ENCODE measurements around the gene KRTAP10-12. TPM values are rescaled to one million over a fixed set of nuclear protein-coding genes. Genes with fewer than 3 reads are reported as not detected.

KRTAP10-12 gene
- total and polyA plus RNA-seq, 10 of the 15 experiments (the other 5 are each of a cell fraction or from before 2014, with no cell fraction given), result not detected

DNA sequence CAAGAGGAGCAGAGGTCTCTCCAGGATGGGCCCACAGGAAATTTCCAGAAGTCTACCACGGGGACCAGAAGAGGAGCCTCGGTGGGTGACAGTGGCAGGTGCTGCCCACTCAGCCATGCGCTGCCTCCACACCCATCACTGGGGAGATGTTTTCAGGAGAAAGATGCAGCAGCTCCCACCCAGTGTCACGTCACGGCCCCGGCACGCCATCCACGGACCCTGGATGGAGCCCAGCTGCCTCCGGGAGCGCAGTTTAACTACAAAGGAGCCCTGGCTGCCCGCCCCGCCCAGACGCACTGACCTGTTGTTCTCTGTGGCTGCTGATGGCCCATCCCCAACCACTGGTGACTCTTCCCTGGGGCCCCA is 7.6 kb downstream of the KRTAP10-12 start:
- H3K36me3 ChIP-seq (ENCODE audit: control insufficient read depth in 2 of 2, insufficient read depth in 2 of 2, low read length in 1 of 2), result no peaks in the 10 kb centered on the region
- H3K4me2 ChIP-seq (ENCODE audit: control insufficient read depth, insufficient read depth), result no peak overlapping the region
- no peaks in the 10 kb centered on the region for H3K4me1 ChIP-seq (ENCODE audit: control insufficient read depth, insufficient read depth, low read length)
- 37% methylated on average over 12 of the region's 13 CpGs for WGBS (ENCODE audit: insufficient coverage, insufficient replicate concordance, low lambda C conversion rate, missing lambda C conversion rate)
- no peak overlapping the region for H2AFZ ChIP-seq (ENCODE audit: control insufficient read depth, low read depth, low read length)
- BruUV-seq (replicated peaks), result no TSS peak
- TF ChIP-seq PAX5 (IDR thresholded peaks at IDR 0.05; ENCODE audit: borderline replicate concordance, low read depth, low read length), result no peak
- no peak for TF ChIP-seq NFIC (IDR thresholded peaks at IDR 0.05; ENCODE audit: low read depth, low read length)
- TF ChIP-seq SUPT20H (IDR thresholded peaks at IDR 0.05; ENCODE audit: borderline replicate concordance, control insufficient read depth, low read depth, low read length), result no peak
- no peak for TF ChIP-seq NR2F1 (conservative IDR thresholded peaks at IDR 0.05)
- TF ChIP-seq MYC (IDR thresholded peaks at IDR 0.05; ENCODE audit: insufficient read depth, insufficient read length, insufficient replicate concordance, low read length, severe bottlenecking), result no peak
- TF ChIP-seq EED (IDR thresholded peaks at IDR 0.05; ENCODE audit: low read depth), result no peak
- no peak for TF ChIP-seq ETV6 (conservative IDR thresholded peaks at IDR 0.05 in 1 of 2, IDR thresholded peaks at IDR 0.05 in 1 of 2; ENCODE audit: borderline replicate concordance in 1 of 2, low read depth in 1 of 2)
- TF ChIP-seq KAT2A (conservative IDR thresholded peaks at IDR 0.05; ENCODE audit: control insufficient read depth, low read depth, low read length), result no peak
- TF ChIP-seq HDAC6 (IDR thresholded peaks at IDR 0.05; ENCODE audit: unreplicated experiment), result no peak
- intact Hi-C loops (cut with micrococcal nuclease; ENCODE audit: unreplicated experiment) (no loop called here), in situ Hi-C loops (cut with MboI) (no loop called here)
- no peak overlapping the region for H3K9ac ChIP-seq (ENCODE audit: control insufficient read depth, insufficient read depth, low read length)
- peaks cover 5 to 7% of the 10 kb centered on the region in 2 experiments; a peak in 3 of 4 replicates for H3K27me3 ChIP-seq (replicated peaks in 1 of 2; ENCODE audit: control insufficient read depth in 2 of 2, insufficient read depth in 2 of 2, low read length in 1 of 2)
- ChIA-PET CTCF (no interaction called here), RAD21 (ENCODE audit: unreplicated experiment) (no interaction called here), POLR2A (no interaction called here), SMC1A (ENCODE audit: uncharacterized antibody, unreplicated experiment) (no interaction called here)
- H3K79me2 ChIP-seq (ENCODE audit: control insufficient read depth, insufficient read depth, low read length), result no peaks in the 10 kb centered on the region
- no peak overlapping the region for H3K27ac ChIP-seq (ENCODE audit: control insufficient read depth, insufficient read depth)
- no peaks in the 10 kb centered on the region for H4K20me1 ChIP-seq (ENCODE audit: control insufficient read depth, insufficient read depth)
- DNase-seq (ENCODE audit: low read depth, low spot score) (no peak), FAIRE-seq (no peak), ATAC-seq (no peak)
- peaks cover 6% of the 10 kb centered on the region; the same call in 1 of the 3 replicates for H3K9me3 ChIP-seq (replicated peaks; ENCODE audit: control insufficient read depth, insufficient read depth, low read length)
- H3K4me3 ChIP-seq, result no peak overlapping the region
